ENCODE data around the gene MAGI1.
A peak's percentile ranks its signal among the peaks of the same experiment; 100 is the strongest.

Gene MAGI1

DNA sequence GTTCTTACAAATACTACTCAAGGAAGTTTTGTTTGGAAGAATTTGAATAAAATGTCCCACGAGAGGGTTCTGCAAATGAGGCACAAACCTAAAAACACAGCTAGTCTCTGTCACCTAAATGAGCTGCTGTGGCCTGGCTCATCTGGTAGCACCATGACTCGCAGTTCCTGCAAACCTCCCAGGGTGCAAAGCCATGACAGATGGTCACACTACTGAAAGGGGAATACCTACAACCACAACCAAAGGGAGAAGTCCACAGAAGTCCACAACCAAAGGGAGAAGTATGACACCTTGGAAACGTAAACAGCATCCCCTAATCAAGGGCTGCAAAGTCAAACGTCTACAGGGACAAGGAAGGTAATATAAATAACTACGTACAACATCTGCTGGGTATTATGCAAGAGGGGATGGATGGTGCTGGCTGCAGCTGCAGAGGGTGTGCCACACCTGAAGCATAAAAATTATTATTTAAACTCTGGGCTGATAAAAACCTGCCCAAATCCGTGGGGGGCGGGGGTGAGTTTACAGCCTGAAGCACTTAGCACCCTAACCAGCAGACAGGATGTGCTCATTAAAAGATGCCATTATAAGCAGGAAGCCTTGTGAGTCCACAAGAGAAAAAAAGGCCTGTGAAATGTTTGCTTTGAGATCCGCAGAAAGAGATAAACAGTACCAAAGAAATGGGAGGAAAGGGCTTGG, 184.0 kb downstream of the MAGI1 start:
- peaks cover 15% of the 10 kb centered on the region for H3K79me1 ChIP-seq (replicated peaks; ENCODE audit: low read length, poor library complexity, severe bottlenecking)
- H3K14ac ChIP-seq (ENCODE audit: low read length in 2 of 2): no peak overlapping the region
- H3K36me3 ChIP-seq (ENCODE audit: control insufficient read depth in 1 of 2, insufficient read depth in 2 of 2, low read depth in 1 of 2, low read length in 2 of 2): no peaks in the 10 kb centered on the region
- no peak overlapping the region for H4K8ac ChIP-seq (ENCODE audit: low read length)
- no peak overlapping the region for H3K4me2 ChIP-seq (ENCODE audit: low read length, poor library complexity, severe bottlenecking)
- H2AK5ac ChIP-seq (ENCODE audit: low read length, severe bottlenecking): no peak overlapping the region
- H2AFZ ChIP-seq (ENCODE audit: low read depth, low read length): no peak overlapping the region
- DNase-seq: peak; percentile 9
- H3K27ac ChIP-seq (ENCODE audit: low read length, poor library complexity, severe bottlenecking): no peak overlapping the region
- no peak overlapping the region for H2BK5ac ChIP-seq (ENCODE audit: low read depth, low read length, poor library complexity, severe bottlenecking)
- peaks cover 4% of the 10 kb centered on the region for H3K4me1 ChIP-seq (ENCODE audit: control insufficient read depth, insufficient read depth, low read depth, low read length)
- H4K91ac ChIP-seq (ENCODE audit: low read length): no peak overlapping the region
- H2BK12ac ChIP-seq (ENCODE audit: low read length in 2 of 2): no peak overlapping the region
- no peak overlapping the region for H3K4me3 ChIP-seq (ENCODE audit: insufficient read depth in 1 of 2, low read depth in 1 of 2, low read length in 2 of 2)
- no peak overlapping the region for H3K9ac ChIP-seq (ENCODE audit: low read length)
- 30% methylated on average over 6 of the region's 8 CpGs for whole genome bisulfite sequencing
- no peak overlapping the region for H2BK120ac ChIP-seq (ENCODE audit: low read depth, low read length)
- H3K23ac ChIP-seq (ENCODE audit: low read length in 2 of 2): no peak overlapping the region
- H3K4ac ChIP-seq (ENCODE audit: low read depth in 1 of 2, low read length in 2 of 2): peak overlapping the region in 1 of 2 experiments; percentile 36
- no peaks in the 10 kb centered on the region for H3K9me3 ChIP-seq (ENCODE audit: control insufficient read depth, low read length)
- no peak overlapping the region for H3K18ac ChIP-seq (ENCODE audit: low read depth in 1 of 2, low read length in 2 of 2)
- H3K27me3 ChIP-seq (ENCODE audit: control insufficient read depth in 1 of 2, insufficient read depth in 1 of 2, low read length in 2 of 2): no peaks in the 10 kb centered on the region
- no peak overlapping the region for H2BK15ac ChIP-seq (ENCODE audit: low read depth, poor library complexity, severe bottlenecking)

DNA sequence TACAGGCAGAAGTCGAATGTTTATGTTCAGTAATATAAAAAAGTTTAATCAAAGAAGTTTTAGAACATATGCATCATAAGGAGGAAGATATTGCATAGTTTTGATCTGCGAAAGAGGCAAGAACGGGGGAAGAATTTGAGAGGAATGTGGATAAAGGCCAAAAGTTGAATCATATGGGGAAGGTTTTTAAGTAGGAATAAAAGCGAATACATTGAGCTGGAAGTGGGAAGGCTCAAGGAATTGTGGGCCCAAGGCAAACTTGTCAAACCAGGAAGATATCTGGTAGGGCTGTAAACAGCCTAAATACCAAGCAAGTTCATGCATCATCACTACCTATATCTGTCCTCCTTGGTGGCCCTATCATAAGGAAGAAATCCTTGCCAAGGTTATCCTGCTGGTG, 186.9 kb downstream of the MAGI1 start:
- H3K18ac ChIP-seq (ENCODE audit: low read depth in 1 of 2, low read length in 2 of 2): no peak overlapping the region
- no peak overlapping the region for H4K8ac ChIP-seq (ENCODE audit: low read length)
- no peak overlapping the region for H3K9ac ChIP-seq (ENCODE audit: low read length)
- no peak overlapping the region for H4K91ac ChIP-seq (ENCODE audit: low read length)
- no peak overlapping the region for H3K23ac ChIP-seq (ENCODE audit: low read length in 2 of 2)
- H3K4ac ChIP-seq (ENCODE audit: low read depth in 1 of 2, low read length in 2 of 2): no peak overlapping the region
- no peak overlapping the region for H3K27ac ChIP-seq (ENCODE audit: low read length, poor library complexity, severe bottlenecking)
- no peak overlapping the region for H3K4me2 ChIP-seq (ENCODE audit: low read length, poor library complexity, severe bottlenecking)
- no peak overlapping the region for H2BK15ac ChIP-seq (ENCODE audit: low read depth, poor library complexity, severe bottlenecking)
- DNase-seq: no peak
- H2BK12ac ChIP-seq (ENCODE audit: low read length in 2 of 2): no peak overlapping the region
- no peak overlapping the region for H2BK120ac ChIP-seq (ENCODE audit: low read depth, low read length)
- no peak overlapping the region for H2AK5ac ChIP-seq (ENCODE audit: low read length, severe bottlenecking)
- no peaks in the 10 kb centered on the region for H3K9me3 ChIP-seq (ENCODE audit: control insufficient read depth, low read length)
- H3K14ac ChIP-seq (ENCODE audit: low read length in 2 of 2): no peak overlapping the region
- peaks cover 3% of the 10 kb centered on the region for H3K4me1 ChIP-seq (ENCODE audit: control insufficient read depth, insufficient read depth, low read depth, low read length)
- H2BK5ac ChIP-seq (ENCODE audit: low read depth, low read length, poor library complexity, severe bottlenecking): no peak overlapping the region
- no peaks in the 10 kb centered on the region for H3K36me3 ChIP-seq (ENCODE audit: control insufficient read depth in 1 of 2, insufficient read depth in 2 of 2, low read depth in 1 of 2, low read length in 2 of 2)
- no peak overlapping the region for H2AFZ ChIP-seq (ENCODE audit: low read depth, low read length)
- peaks cover 16% of the 10 kb centered on the region for H3K79me1 ChIP-seq (replicated peaks; ENCODE audit: low read length, poor library complexity, severe bottlenecking)
- no peak overlapping the region for H3K4me3 ChIP-seq (ENCODE audit: insufficient read depth in 1 of 2, low read depth in 1 of 2, low read length in 2 of 2)
- no peaks in the 10 kb centered on the region for H3K27me3 ChIP-seq (ENCODE audit: control insufficient read depth in 1 of 2, insufficient read depth in 1 of 2, low read length in 2 of 2)
- WGBS: 89% methylated on average over 2 of the region's 4 CpGs

DNA sequence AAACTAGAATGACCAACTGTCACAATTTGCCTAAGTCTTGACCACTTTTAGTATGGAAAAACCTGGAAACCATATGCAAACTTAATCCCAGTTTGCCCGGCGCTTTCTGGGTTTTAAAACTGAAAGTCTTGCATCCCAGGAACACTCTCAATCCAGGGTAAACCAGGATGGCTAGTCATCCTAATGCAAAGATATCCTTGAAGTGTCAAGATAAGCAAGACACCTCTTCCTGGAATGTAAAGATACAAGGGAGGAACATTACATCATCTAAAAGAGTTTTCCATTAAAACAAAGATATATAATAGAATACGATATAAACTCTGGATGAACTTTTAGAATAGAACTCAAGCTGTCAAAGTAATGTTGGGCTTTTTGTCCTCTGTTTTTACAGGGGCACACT, 188.5 kb downstream of the MAGI1 start:
- Histone ChIP-seq H3K4me3 (ENCODE audit: insufficient read depth in 1 of 2, low read depth in 1 of 2, low read length in 2 of 2) (no peak overlapping the region), H2BK12ac (ENCODE audit: low read length in 2 of 2) (no peak overlapping the region), H3K4me1 (ENCODE audit: control insufficient read depth, insufficient read depth, low read depth, low read length) (peaks cover 3% of the 10 kb centered on the region), H3K79me1 (replicated peaks; ENCODE audit: low read length, poor library complexity, severe bottlenecking) (peaks cover 20% of the 10 kb centered on the region), H3K27ac (ENCODE audit: low read length, poor library complexity, severe bottlenecking) (no peak overlapping the region), H3K4me2 (ENCODE audit: low read length, poor library complexity, severe bottlenecking) (peak overlapping the region; percentile 17), H3K18ac (ENCODE audit: low read depth in 1 of 2, low read length in 2 of 2) (no peak overlapping the region), H2BK5ac (ENCODE audit: low read depth, low read length, poor library complexity, severe bottlenecking) (no peak overlapping the region), H2BK15ac (ENCODE audit: low read depth, poor library complexity, severe bottlenecking) (no peak overlapping the region), H3K23ac (ENCODE audit: low read length in 2 of 2) (no peak overlapping the region), H2AK5ac (ENCODE audit: low read length, severe bottlenecking) (no peak overlapping the region), H2AFZ (ENCODE audit: low read depth, low read length) (no peak overlapping the region), H4K91ac (ENCODE audit: low read length) (no peak overlapping the region), H3K9ac (ENCODE audit: low read length) (no peak overlapping the region), H2BK120ac (ENCODE audit: low read depth, low read length) (no peak overlapping the region), H4K8ac (ENCODE audit: low read length) (no peak overlapping the region), H3K36me3 (ENCODE audit: control insufficient read depth in 1 of 2, insufficient read depth in 2 of 2, low read depth in 1 of 2, low read length in 2 of 2) (no peaks in the 10 kb centered on the region), H3K4ac (ENCODE audit: low read depth in 1 of 2, low read length in 2 of 2) (no peak overlapping the region), H3K27me3 (ENCODE audit: control insufficient read depth in 1 of 2, insufficient read depth in 1 of 2, low read length in 2 of 2) (no peaks in the 10 kb centered on the region), H3K9me3 (ENCODE audit: control insufficient read depth, low read length) (no peaks in the 10 kb centered on the region), H3K14ac (ENCODE audit: low read length in 2 of 2) (no peak overlapping the region)
- WGBS: 99% methylated on average over 3 of the region's 3 CpGs
- DNase-seq: no peak

DNA sequence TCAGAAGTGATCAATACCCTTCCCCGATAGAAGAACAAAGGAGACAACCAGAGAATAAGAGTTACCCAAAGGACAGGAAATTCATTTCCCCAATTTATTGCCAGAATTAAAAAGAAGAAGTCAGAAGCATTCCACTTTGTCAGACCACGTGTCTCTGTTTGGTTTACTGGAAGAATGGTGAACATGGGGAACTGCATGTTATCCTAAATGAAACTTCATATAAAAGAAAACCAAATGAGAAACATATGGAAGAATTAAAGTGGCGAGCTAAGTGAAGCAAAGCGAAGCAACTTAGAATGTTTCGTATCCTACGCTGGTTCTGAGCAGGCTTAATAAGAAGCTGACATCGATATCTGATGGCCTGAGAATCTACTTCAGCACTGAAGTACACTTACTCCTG, 190.7 kb downstream of the MAGI1 start:
- H4K8ac ChIP-seq (ENCODE audit: low read length): no peak overlapping the region
- H3K4ac ChIP-seq (ENCODE audit: low read depth in 1 of 2, low read length in 2 of 2): no peak overlapping the region
- H2AK5ac ChIP-seq (ENCODE audit: low read length, severe bottlenecking): no peak overlapping the region
- H2BK5ac ChIP-seq (ENCODE audit: low read depth, low read length, poor library complexity, severe bottlenecking): no peak overlapping the region
- no peak overlapping the region for H3K4me3 ChIP-seq (ENCODE audit: insufficient read depth in 1 of 2, low read depth in 1 of 2, low read length in 2 of 2)
- H2BK120ac ChIP-seq (ENCODE audit: low read depth, low read length): no peak overlapping the region
- H3K14ac ChIP-seq (ENCODE audit: low read length in 2 of 2): no peak overlapping the region
- no peak overlapping the region for H3K23ac ChIP-seq (ENCODE audit: low read length in 2 of 2)
- H3K36me3 ChIP-seq (ENCODE audit: control insufficient read depth in 1 of 2, insufficient read depth in 2 of 2, low read depth in 1 of 2, low read length in 2 of 2): no peaks in the 10 kb centered on the region
- no peaks in the 10 kb centered on the region for H3K9me3 ChIP-seq (ENCODE audit: control insufficient read depth, low read length)
- H3K27ac ChIP-seq (ENCODE audit: low read length, poor library complexity, severe bottlenecking): no peak overlapping the region
- no peak overlapping the region for H2BK12ac ChIP-seq (ENCODE audit: low read length in 2 of 2)
- H3K18ac ChIP-seq (ENCODE audit: low read depth in 1 of 2, low read length in 2 of 2): no peak overlapping the region
- DNase-seq: no peak
- H3K4me2 ChIP-seq (ENCODE audit: low read length, poor library complexity, severe bottlenecking): no peak overlapping the region
- WGBS: 97% methylated on average over 6 of the region's 7 CpGs
- H3K4me1 ChIP-seq (ENCODE audit: control insufficient read depth, insufficient read depth, low read depth, low read length): peaks cover 1% of the 10 kb centered on the region
- no peak overlapping the region for H2BK15ac ChIP-seq (ENCODE audit: low read depth, poor library complexity, severe bottlenecking)
- H4K91ac ChIP-seq (ENCODE audit: low read length): no peak overlapping the region
- no peaks in the 10 kb centered on the region for H3K27me3 ChIP-seq (ENCODE audit: control insufficient read depth in 1 of 2, insufficient read depth in 1 of 2, low read length in 2 of 2)
- peaks cover 25% of the 10 kb centered on the region for H3K79me1 ChIP-seq (replicated peaks; ENCODE audit: low read length, poor library complexity, severe bottlenecking)
- H3K9ac ChIP-seq (ENCODE audit: low read length): no peak overlapping the region
- H2AFZ ChIP-seq (ENCODE audit: low read depth, low read length): no peak overlapping the region
